ENCODE measurements around the gene EPS8. TPM values are rescaled to one million over a fixed set of nuclear protein-coding genes. Genes with fewer than 3 reads are reported as not detected.
A peak's percentile ranks its signal among the peaks of the same experiment; 100 is the strongest.

Gene EPS8
- total and polyA plus RNA-seq, 7 donors, result 7.9 to 16.9 (median 12.9) TPM

GRCh38 chr12:15589328-15590032 lies 199.7 kb downstream of the EPS8 start:
- no peaks in the 10 kb centered on the region for H3K27me3 ChIP-seq (ENCODE audit: insufficient read depth in 3 of 3, low read length in 2 of 3)
- H3K9me3 ChIP-seq, result no peaks in the 10 kb centered on the region
- intact Hi-C loops (cut with DNase I), result loop anchor here (1.0 to 5.0 kb wide), 4 partner anchors 198 to 312 kb away; partner anchors contain the start of gene EPS8 (in 1 of the 2)
- H3K27ac ChIP-seq, result no peak overlapping the region
- H3K4me1 ChIP-seq, result no peaks in the 10 kb centered on the region
- 73 to 80% (median 75%) methylated on average over 8 of the region's 8 CpGs for WGBS, 3 donors
- no peaks in the 10 kb centered on the region for H3K36me3 ChIP-seq (ENCODE audit: insufficient read depth in 1 of 2, low read depth in 1 of 2)
- ATAC-seq (no peak), DNase-seq (no peak)
- peak overlapping the region; percentile 43 for H3K4me3 ChIP-seq
- TF ChIP-seq CTCF (IDR thresholded peaks at IDR 0.05), result no peak

- no peaks in the 10 kb centered on the region for H3K36me3 ChIP-seq (ENCODE audit: insufficient read depth in 1 of 2, low read depth in 1 of 2)
- DNase-seq, result no peak
- no peaks in the 10 kb centered on the region for H3K27me3 ChIP-seq (ENCODE audit: insufficient read depth in 3 of 3, low read length in 2 of 3)
- peak; percentile 63 for TF ChIP-seq CTCF (IDR thresholded peaks at IDR 0.05)
- intact Hi-C loops (cut with DNase I), result loop anchor here (5.0 kb wide), 2 partner anchors 52 to 307 kb away; no protein-coding TSS in a partner anchor
- H3K4me3 ChIP-seq, result no peak overlapping the region
- WGBS, 3 donors, result 24 to 34% (median 26%) methylated on average over 3 of the region's 3 CpGs
- no peaks in the 10 kb centered on the region for H3K9me3 ChIP-seq
- H3K4me1 ChIP-seq, result no peaks in the 10 kb centered on the region
- no peak for ATAC-seq
- H3K27ac ChIP-seq, result no peak overlapping the region
Observed at GRCh38 chr12:15584366-15585041, 204.7 kb downstream of the EPS8 start.

DNA sequence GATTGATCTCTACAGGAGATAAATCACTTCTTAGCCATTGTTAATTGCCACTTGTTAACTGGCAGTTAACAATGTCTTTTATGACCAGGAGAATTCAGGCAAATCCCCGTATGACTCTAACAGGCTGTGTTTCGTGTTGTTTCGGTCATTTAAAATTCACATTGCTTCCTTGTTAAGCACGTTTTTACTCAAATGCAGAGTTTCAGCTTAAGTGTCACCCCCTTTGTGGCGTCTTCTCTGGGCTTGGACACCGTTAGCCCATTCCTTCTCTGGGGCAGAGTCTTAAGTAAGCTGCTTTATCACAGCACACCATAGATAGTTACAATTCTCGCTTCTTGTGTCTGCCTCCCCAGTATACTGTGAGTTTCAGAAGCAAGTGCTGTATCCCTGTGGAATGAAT lies 205.4 kb downstream of the EPS8 start:
- Histone ChIP-seq H3K4me1 (no peaks in the 10 kb centered on the region), H3K27ac (no peak overlapping the region), H3K27me3 (ENCODE audit: insufficient read depth in 3 of 3, low read length in 2 of 3) (peaks cover 0 to 2% (median 0%) of the 10 kb centered on the region in 3 donors), H3K36me3 (ENCODE audit: insufficient read depth in 1 of 2, low read depth in 1 of 2) (no peaks in the 10 kb centered on the region), H3K9me3 (no peaks in the 10 kb centered on the region), H3K4me3 (no peak overlapping the region)
- intact Hi-C loops (cut with DNase I), result loop anchor here in 1 of 2 donors (5.0 kb wide), 1 partner anchor 52 kb away; no protein-coding TSS in a partner anchor
- DNase-seq (no peak), ATAC-seq (no peak)
- 57 to 65% (median 57%) methylated on average over 7 of the region's 7 CpGs for WGBS, 3 donors
- TF ChIP-seq CTCF (IDR thresholded peaks at IDR 0.05), result no peak

DNA sequence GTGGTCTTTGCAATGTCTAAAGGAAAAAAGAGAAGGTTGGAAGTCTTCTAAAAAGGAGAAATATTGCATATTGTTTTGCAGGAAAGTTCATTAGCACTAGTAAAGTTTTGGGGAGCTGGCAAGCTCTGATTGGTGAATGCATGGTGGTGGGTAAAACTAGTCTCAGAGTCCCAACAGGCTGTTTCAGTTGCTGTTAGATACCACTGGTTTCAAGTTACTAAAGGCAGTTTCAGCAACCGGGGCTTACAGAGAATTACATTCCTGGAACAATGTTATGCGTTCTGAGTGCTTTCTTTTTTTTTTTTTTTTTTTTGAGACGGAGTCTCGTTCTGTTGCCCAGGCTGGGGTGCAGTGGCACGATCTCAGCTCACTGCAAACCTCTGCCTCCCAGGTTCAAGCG lies 208.2 kb downstream of the EPS8 start:
- intact Hi-C loops (cut with DNase I), result loop anchor here in 1 of 2 donors (2.0 to 5.0 kb wide), 2 partner anchors 49 to 304 kb away; no protein-coding TSS in a partner anchor
- WGBS, 3 donors, result 27 to 34% (median 28%) methylated on average over 4 to 6 of the region's 6 CpGs
- Histone ChIP-seq H3K4me1 (no peaks in the 10 kb centered on the region), H3K27me3 (ENCODE audit: insufficient read depth in 3 of 3, low read length in 2 of 3) (peaks cover 0 to 2% (median 0%) of the 10 kb centered on the region in 3 donors), H3K9me3 (no peaks in the 10 kb centered on the region), H3K27ac (no peak overlapping the region), H3K36me3 (ENCODE audit: insufficient read depth in 1 of 2, low read depth in 1 of 2) (no peaks in the 10 kb centered on the region), H3K4me3 (no peak overlapping the region)
- DNase-seq (no peak), ATAC-seq (no peak)
- TF ChIP-seq CTCF (IDR thresholded peaks at IDR 0.05), result no peak
